ENCODE results near the gene HLA-DRB5. TPM values are rescaled to one million over a fixed set of nuclear protein-coding genes. Genes with fewer than 3 reads are reported as not detected.

HLA-DRB5 gene
- polyA plus RNA-seq, 1 donor (not counting 4 experiments of a cell fraction or from before 2014, with no cell fraction given): not detected

DNA sequence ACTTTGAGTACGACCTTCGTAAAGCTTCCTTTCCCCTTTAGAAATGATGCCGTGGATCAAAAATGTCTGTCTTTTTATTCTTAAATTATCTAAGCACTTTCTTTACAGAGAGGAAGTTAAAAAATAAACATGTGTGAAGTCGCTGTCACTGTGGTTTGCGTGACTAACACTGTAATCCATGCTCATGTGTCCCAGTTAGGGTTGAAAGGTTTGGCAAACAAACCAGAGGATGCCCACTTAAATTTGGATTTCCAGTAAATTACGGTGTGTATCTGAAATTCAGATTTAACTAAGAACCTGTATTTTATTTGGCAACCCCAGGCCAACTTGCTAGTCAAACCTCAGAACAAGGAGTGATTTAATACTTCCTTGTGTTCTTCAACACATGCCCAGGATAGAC is 38.5 kb upstream of the HLA-DRB5 start:
- H3K4me3 ChIP-seq (ENCODE audit: control insufficient read depth in 2 of 3, extremely low read depth in 1 of 3, insufficient read depth in 2 of 3, low read depth in 1 of 3, low read length in 3 of 3): no peak overlapping the region
- DNase-seq (ENCODE audit: low read depth, low spot score) (no peak), FAIRE-seq (no peak)
- no peak overlapping the region for H3K27ac ChIP-seq (ENCODE audit: control insufficient read depth, insufficient read depth, low read length)
- TF ChIP-seq EZH2 (IDR thresholded peaks at IDR 0.05; ENCODE audit: low read length): no peak
- no peak for TF ChIP-seq CTCF (optimal IDR thresholded peaks at IDR 0.05 in 1 of 3, IDR thresholded peaks at IDR 0.05 in 1 of 3, conservative IDR thresholded peaks at IDR 0.05 in 1 of 3; ENCODE audit: extremely low read depth in 1 of 3, insufficient read depth in 2 of 3, low read length in 3 of 3)
- no peaks in the 10 kb centered on the region for H3K9me3 ChIP-seq (ENCODE audit: control insufficient read depth, low read depth, low read length)
- no peaks in the 10 kb centered on the region for H4K20me1 ChIP-seq (ENCODE audit: control insufficient read depth, extremely low read depth, insufficient read depth, low read length)
- H3K9me1 ChIP-seq (ENCODE audit: control insufficient read depth, extremely low read depth, insufficient read depth, low read length): no peaks in the 10 kb centered on the region
- H3K79me2 ChIP-seq (ENCODE audit: control insufficient read depth, insufficient read depth, low read length): no peaks in the 10 kb centered on the region
- no peak overlapping the region for H2AFZ ChIP-seq (ENCODE audit: control insufficient read depth, low read length)
- H3K36me3 ChIP-seq (ENCODE audit: control insufficient read depth in 2 of 2, extremely low read depth in 1 of 2, insufficient read depth in 2 of 2, low read length in 2 of 2): no peaks in the 10 kb centered on the region
- no peak overlapping the region for H3K9ac ChIP-seq (ENCODE audit: control insufficient read depth, extremely low read depth, insufficient read depth, low read length)
- dilution Hi-C loops (cut with MboI; ENCODE audit: extremely low pct_ligation_motif_present, low sequenced_read_pairs): no loop called here
- no peaks in the 10 kb centered on the region for H3K4me1 ChIP-seq (ENCODE audit: control insufficient read depth, extremely low read depth, insufficient read depth, low read length)
- no peaks in the 10 kb centered on the region for H3K27me3 ChIP-seq (ENCODE audit: control insufficient read depth, extremely low read depth, insufficient read depth, low read length)
- no peak overlapping the region for H3K4me2 ChIP-seq (ENCODE audit: control insufficient read depth, extremely low read depth, insufficient read depth, low read depth, low read length)

- Histone ChIP-seq H3K9me3 (ENCODE audit: control insufficient read depth, low read depth, low read length) (no peaks in the 10 kb centered on the region), H3K9ac (ENCODE audit: control insufficient read depth, extremely low read depth, insufficient read depth, low read length) (no peak overlapping the region), H3K27me3 (ENCODE audit: control insufficient read depth, extremely low read depth, insufficient read depth, low read length) (no peaks in the 10 kb centered on the region), H3K27ac (ENCODE audit: control insufficient read depth, insufficient read depth, low read length) (no peak overlapping the region), H3K4me1 (ENCODE audit: control insufficient read depth, extremely low read depth, insufficient read depth, low read length) (no peaks in the 10 kb centered on the region), H3K9me1 (ENCODE audit: control insufficient read depth, extremely low read depth, insufficient read depth, low read length) (no peaks in the 10 kb centered on the region), H3K36me3 (ENCODE audit: control insufficient read depth in 2 of 2, extremely low read depth in 1 of 2, insufficient read depth in 2 of 2, low read length in 2 of 2) (no peaks in the 10 kb centered on the region), H4K20me1 (ENCODE audit: control insufficient read depth, extremely low read depth, insufficient read depth, low read length) (no peaks in the 10 kb centered on the region), H3K4me2 (ENCODE audit: control insufficient read depth, extremely low read depth, insufficient read depth, low read depth, low read length) (no peak overlapping the region), H2AFZ (ENCODE audit: control insufficient read depth, low read length) (no peak overlapping the region), H3K4me3 (ENCODE audit: control insufficient read depth in 2 of 3, extremely low read depth in 1 of 3, insufficient read depth in 2 of 3, low read depth in 1 of 3, low read length in 3 of 3) (no peak overlapping the region), H3K79me2 (ENCODE audit: control insufficient read depth, insufficient read depth, low read length) (no peaks in the 10 kb centered on the region)
- FAIRE-seq: no peak
- dilution Hi-C loops (cut with MboI; ENCODE audit: extremely low pct_ligation_motif_present, low sequenced_read_pairs): no loop called here
- no peak for DNase-seq (ENCODE audit: low read depth, low spot score)
- no peak for TF ChIP-seq EZH2 (IDR thresholded peaks at IDR 0.05; ENCODE audit: low read length)
- no peak for TF ChIP-seq CTCF (optimal IDR thresholded peaks at IDR 0.05 in 1 of 3, IDR thresholded peaks at IDR 0.05 in 1 of 3, conservative IDR thresholded peaks at IDR 0.05 in 1 of 3; ENCODE audit: extremely low read depth in 1 of 3, insufficient read depth in 2 of 3, low read length in 3 of 3)
Measured at GRCh38 chr6:32566957-32567356, 36.9 kb upstream of the HLA-DRB5 start.
